SU-DHL-6 (cell line): ENCODE results near the gene TBR1.

Experiments
- EZH2phosphoT487 ChIP-seq: fragments of 200-600 bp; sonication (generic), shearing (Covaris generic); conservative IDR thresholded peaks from 2 replicates; pipeline ENCODE4 v1.6.1; 2018; ENCODE audit warnings: mild to moderate bottlenecking, antibody characterized with exemption, low read length, moderate library complexity, mixed read lengths
- TF ChIP-seq, protein P1 (sequence below): fragments of 200-600 bp; sonication (generic); IDR thresholded peaks from one replicate; pipeline ENCODE4 v1.5.1; 2017; ENCODE audit warnings: antibody characterized with exemption, mild to moderate bottlenecking, low read length, moderate library complexity; ENCODE audit not compliant: insufficient read depth, poor library complexity, severe bottlenecking

DNA sequence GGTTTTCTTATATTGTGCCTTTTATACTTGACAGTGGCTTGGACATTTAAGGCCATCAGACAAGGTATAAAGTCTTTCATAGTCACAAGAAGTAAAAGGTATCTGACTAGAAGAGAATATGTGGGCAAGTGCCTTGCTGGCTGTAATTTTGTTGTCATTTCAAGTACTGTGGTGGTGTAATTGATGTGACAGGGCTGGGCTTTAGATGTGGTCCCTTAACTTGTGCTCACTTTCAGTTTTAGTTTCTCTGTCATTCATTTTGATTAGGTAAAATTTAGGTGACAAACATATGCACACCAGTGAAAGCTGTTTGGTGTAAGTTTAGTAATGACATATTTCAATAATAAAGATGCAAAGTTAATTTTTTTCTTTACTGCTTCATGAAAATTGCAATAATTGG is 31.2 kb upstream of the TBR1 start:
- TF ChIP-seq, protein P1, sequence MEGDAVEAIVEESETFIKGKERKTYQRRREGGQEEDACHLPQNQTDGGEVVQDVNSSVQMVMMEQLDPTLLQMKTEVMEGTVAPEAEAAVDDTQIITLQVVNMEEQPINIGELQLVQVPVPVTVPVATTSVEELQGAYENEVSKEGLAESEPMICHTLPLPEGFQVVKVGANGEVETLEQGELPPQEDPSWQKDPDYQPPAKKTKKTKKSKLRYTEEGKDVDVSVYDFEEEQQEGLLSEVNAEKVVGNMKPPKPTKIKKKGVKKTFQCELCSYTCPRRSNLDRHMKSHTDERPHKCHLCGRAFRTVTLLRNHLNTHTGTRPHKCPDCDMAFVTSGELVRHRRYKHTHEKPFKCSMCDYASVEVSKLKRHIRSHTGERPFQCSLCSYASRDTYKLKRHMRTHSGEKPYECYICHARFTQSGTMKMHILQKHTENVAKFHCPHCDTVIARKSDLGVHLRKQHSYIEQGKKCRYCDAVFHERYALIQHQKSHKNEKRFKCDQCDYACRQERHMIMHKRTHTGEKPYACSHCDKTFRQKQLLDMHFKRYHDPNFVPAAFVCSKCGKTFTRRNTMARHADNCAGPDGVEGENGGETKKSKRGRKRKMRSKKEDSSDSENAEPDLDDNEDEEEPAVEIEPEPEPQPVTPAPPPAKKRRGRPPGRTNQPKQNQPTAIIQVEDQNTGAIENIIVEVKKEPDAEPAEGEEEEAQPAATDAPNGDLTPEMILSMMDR, result no peak
- TF ChIP-seq EZH2phosphoT487, result no peak
